Measurements from ENCODE around the gene GALE.
A peak's percentile ranks its signal among the peaks of the same experiment; 100 is the strongest.
"Not testable (repeated sequence)": the region's sequence is repeated elsewhere in the genome, so short reads cannot be mapped to it uniquely, and the experiment has no call there.

The GALE gene

GRCh38 chr1:23809751-23810171 lies 9.2 kb upstream of the GALE start:
- DNase-seq (ENCODE audit: low spot score) = peak; percentile 66

GRCh38 chr1:23807453-23807852 lies 6.9 kb upstream of the GALE start:
- no peak for DNase-seq (ENCODE audit: low spot score)

GRCh38 chr1:23806280-23806679 lies 5.7 kb upstream of the GALE start:
- no peak for DNase-seq (ENCODE audit: low spot score)

- no peak for DNase-seq (ENCODE audit: low spot score)
These were observed 4.5 kb upstream of the GALE start for GRCh38 chr1:23805025-23805424.

- no peak for DNase-seq (ENCODE audit: low spot score)
These were observed 3.8 kb upstream of the GALE start for GRCh38 chr1:23804183-23804835.

GRCh38 chr1:23803674-23804073 lies 3.1 kb upstream of the GALE start:
- no peak for DNase-seq (ENCODE audit: low spot score)

GRCh38 chr1:23802809-23803342 lies 2.3 kb upstream of the GALE start:
- not testable (repeated sequence) for DNase-seq (ENCODE audit: low spot score)

GRCh38 chr1:23801876-23802275 lies 1.3 kb upstream of the GALE start:
- no peak for DNase-seq (ENCODE audit: low spot score)

GRCh38 chr1:23801338-23801748 lies 789 bp upstream of the GALE start:
- DNase-seq (ENCODE audit: low spot score) = no peak

- peak; percentile 78 for DNase-seq (ENCODE audit: low spot score)
These were observed 769 bp downstream of the GALE start for GRCh38 chr1:23799570-23800399.

GRCh38 chr1:23799255-23799569 lies 1.3 kb downstream of the GALE start:
- DNase-seq (ENCODE audit: low spot score) = no peak

- DNase-seq (ENCODE audit: low spot score) = no peak
These were observed 1.9 kb downstream of the GALE start for GRCh38 chr1:23798662-23799142.

- DNase-seq (ENCODE audit: low spot score) = no peak
These were observed 2.8 kb downstream of the GALE start for GRCh38 chr1:23797478-23798448.

- no peak for DNase-seq (ENCODE audit: low spot score)
These were observed 3.9 kb downstream of the GALE start for GRCh38 chr1:23796466-23797271.

GRCh38 chr1:23795676-23796465 lies 4.7 kb downstream of the GALE start:
- no peak for DNase-seq (ENCODE audit: low spot score)

- not testable (repeated sequence) for DNase-seq (ENCODE audit: low spot score)
These were observed 5.8 kb downstream of the GALE start for GRCh38 chr1:23794732-23795182.

- no peak for DNase-seq (ENCODE audit: low spot score)
These were observed 6.5 kb downstream of the GALE start for GRCh38 chr1:23793861-23794731.

- DNase-seq (ENCODE audit: low spot score) = no peak
These were observed 7.4 kb downstream of the GALE start for GRCh38 chr1:23793018-23793781.
